HepG2 (cell line): Measurements from ENCODE around the gene COMMD4. TPM values are rescaled to one million over a fixed set of nuclear protein-coding genes. Genes with fewer than 3 reads are reported as not detected.

Source experiments
- ATAC-seq: fragments of 200-7000 bp; cut with Tn5 transposase; 3 replicates; pipeline ENCODE4 v1.9.1; 2020; ENCODE audit warnings: mild to moderate bottlenecking, moderate library complexity
- BruUV-seq: library from RNA; stranded (reverse); fragments of 400-500 nt; replicated peaks from 2 replicates; lab custom pipeline; 2021; lab: Mats Ljungman, UMichigan
- CTCF ChIA-PET: fragments of 300-600 bp; formaldehyde crosslinking; extraction: SDS; loops from one replicate; lab custom pipeline; 2021; ENCODE audit warnings: low total read pairs, inconsistent platforms, low intra/inter-chr PET ratio; lab: Yijun Ruan, JAX
- POLR2A ChIA-PET: fragments of 350-600 bp; sonication (Branson Sonifier 250); formaldehyde crosslinking; loops from one replicate; lab custom pipeline; 2020; ENCODE audit warnings: antibody characterized with exemption, inconsistent platforms; lab: Yijun Ruan, JAX
- DNase-seq: peaks from one replicate; pipeline ENCODE4 v3.0.0-alpha.2; 2015; ENCODE audit warnings: low spot score
- FAIRE-seq: peaks from 3 replicates; lab custom pipeline; 2011; peaks lifted over from hg19 to GRCh38; lab: Jason Lieb, UNC
- H2AFZ ChIP-seq: one replicate; pipeline ENCODE4 v1.6.1; 2011; ENCODE audit warnings: low read length, inconsistent platforms
- H3K27ac ChIP-seq: fragments of 300-600 bp; 3 replicates; pipeline ENCODE4 v1.8.0; 2011; ENCODE audit warnings: mixed run types, mild to moderate bottlenecking, mixed read lengths, low read length, inconsistent platforms; ENCODE audit not compliant: insufficient read depth; ENCODE audit errors: extremely low read length
- H3K27me3 ChIP-seq, 2 experiments: fragments of 200-600 bp in 1 of 2; 2 replicates in 1 of 2; 3 replicates in 1 of 2; pipeline versions ENCODE4 v1.6.0 to v1.8.0; 2011; ENCODE audit warnings: low read length in 2 of 2, mild to moderate bottlenecking in 2 of 2, moderate library complexity in 2 of 2, inconsistent platforms in 1 of 2; ENCODE audit not compliant: insufficient read depth in 2 of 2, control insufficient read depth in 1 of 2
- H3K36me3 ChIP-seq, 2 experiments: fragments of 200-600 bp in 1 of 2; replicated peaks in 1 of 2; 2 replicates in 1 of 2; 3 replicates in 1 of 2; pipeline versions ENCODE4 v1.5.1 to v1.8.0; 2011; ENCODE audit warnings: low read length in 2 of 2, inconsistent platforms in 1 of 2; ENCODE audit not compliant: insufficient read depth in 2 of 2, control insufficient read depth in 1 of 2
- H3K4me1 ChIP-seq: 2 replicates; pipeline ENCODE4 v1.5.1; 2012; ENCODE audit warnings: low read length, inconsistent platforms; ENCODE audit not compliant: insufficient read depth
- H3K4me2 ChIP-seq: 2 replicates; pipeline ENCODE4 v1.6.0; 2011; ENCODE audit warnings: low read depth, low read length, inconsistent platforms
- H3K4me3 ChIP-seq, 3 experiments: fragments of 200-600 bp in 1 of 3; sonication (generic), shearing (Covaris generic) in 1 of 3; replicated peaks in 1 of 3; 2 replicates each; pipeline ENCODE4 v1.5.1; 2011 to 2016; ENCODE audit warnings: low read length in 3 of 3, inconsistent platforms in 2 of 3, low read depth in 2 of 3, mild to moderate bottlenecking in 2 of 3, control low read depth in 1 of 3, mixed read lengths in 1 of 3; ENCODE audit not compliant: insufficient read depth in 1 of 3
- H3K79me2 ChIP-seq: one replicate; pipeline ENCODE4 v1.6.1; 2011; ENCODE audit warnings: low read length, inconsistent platforms; ENCODE audit not compliant: insufficient read depth
- H3K9ac ChIP-seq: 2 replicates; pipeline ENCODE4 v1.6.0; 2011; ENCODE audit warnings: mild to moderate bottlenecking, low read depth, low read length, inconsistent platforms; ENCODE audit not compliant: insufficient read depth
- H3K9me3 ChIP-seq: 2 replicates; pipeline ENCODE4 v1.5.1; 2012; ENCODE audit warnings: mild to moderate bottlenecking, low read length
- H4K20me1 ChIP-seq: 2 replicates; pipeline ENCODE4 v1.6.0; 2011; ENCODE audit warnings: inconsistent platforms, mild to moderate bottlenecking, low read length, moderate library complexity; ENCODE audit not compliant: insufficient read depth
- AGO2 ChIP-seq: fragments of 200-400 bp; formaldehyde crosslinking; optimal IDR thresholded peaks from 2 replicates; pipeline ENCODE3; 2017; ENCODE audit warnings: mild to moderate bottlenecking, low read depth, low read length, moderate library complexity
- ATF3 ChIP-seq: sonication (generic); formaldehyde crosslinking; IDR thresholded peaks from 2 replicates; pipeline ENCODE4 v1.4.0; 2020; ENCODE audit warnings: missing genetic modification reagents
- CENPX ChIP-seq: sonication (generic); formaldehyde crosslinking; IDR thresholded peaks from 2 replicates; pipeline ENCODE4 v1.9.0; 2021; ENCODE audit warnings: mild to moderate bottlenecking, missing genetic modification reagents, moderate library complexity
- FOXO1 ChIP-seq: sonication (generic); formaldehyde crosslinking; IDR thresholded peaks from 2 replicates; pipeline ENCODE4 v1.4.0; 2020; ENCODE audit warnings: missing genetic modification reagents
- MAZ ChIP-seq, 2 experiments: sonication (generic) in 1 of 2; formaldehyde crosslinking in 1 of 2; IDR thresholded peaks; 2 replicates each; pipeline versions ENCODE4 v1.5.0 to v1.6.1; 2012 to 2020; ENCODE audit warnings: low read depth in 2 of 2, mild to moderate bottlenecking in 2 of 2, borderline replicate concordance in 1 of 2, improper control_type of control experiment in 1 of 2, low read length in 1 of 2, missing genetic modification reagents in 1 of 2, moderate library complexity in 1 of 2
- NAIF1 ChIP-seq: sonication (generic); formaldehyde crosslinking; IDR thresholded peaks from 2 replicates; pipeline ENCODE4 v1.5.0; 2020; ENCODE audit warnings: mild to moderate bottlenecking, missing genetic modification reagents, borderline replicate concordance
- PAWR ChIP-seq: sonication (generic); formaldehyde crosslinking; IDR thresholded peaks from 2 replicates; pipeline ENCODE4 v1.4.0; 2020; ENCODE audit warnings: missing genetic modification reagents, mild to moderate bottlenecking, borderline replicate concordance
- POLR2A ChIP-seq, 2 experiments: IDR thresholded peaks; 2 replicates each; pipeline ENCODE4 v1.6.1; 2011; ENCODE audit warnings: low read depth in 2 of 2, low read length in 2 of 2, mild to moderate bottlenecking in 1 of 2, moderate library complexity in 1 of 2; ENCODE audit not compliant: insufficient read depth in 1 of 2
- SAP130 ChIP-seq: IDR thresholded peaks from 2 replicates; pipeline ENCODE4 v1.6.1; 2016; ENCODE audit warnings: low read depth
- TGIF2 ChIP-seq: IDR thresholded peaks from 2 replicates; pipeline ENCODE4 v1.6.1; 2016; ENCODE audit warnings: control low read depth, missing compliant biosample characterization
- THYN1 ChIP-seq: sonication (generic); formaldehyde crosslinking; IDR thresholded peaks from 2 replicates; pipeline ENCODE4 v1.8.1; 2023; ENCODE audit warnings: low read depth, mild to moderate bottlenecking, moderate library complexity, missing genetic modification reagents, borderline replicate concordance
- TOPORS ChIP-seq: sonication (generic); formaldehyde crosslinking; IDR thresholded peaks from 2 replicates; pipeline ENCODE4 v1.8.0; 2023; ENCODE audit warnings: mild to moderate bottlenecking, missing genetic modification reagents
- YEATS2 ChIP-seq: sonication (generic); formaldehyde crosslinking; IDR thresholded peaks from 2 replicates; pipeline ENCODE4 v1.4.0; 2020; ENCODE audit warnings: missing genetic modification reagents, borderline replicate concordance
- ZBTB20 ChIP-seq: sonication (generic); formaldehyde crosslinking; IDR thresholded peaks from 2 replicates; pipeline ENCODE4 v1.8.1; 2023; ENCODE audit warnings: missing genetic modification reagents, low read depth, mild to moderate bottlenecking, borderline replicate concordance
- ZNF282 ChIP-seq: fragments of 450-650 bp; IDR thresholded peaks from 2 replicates; pipeline ENCODE4 v1.6.1; 2018; ENCODE audit not compliant: partially characterized antibody
- ZNF546 ChIP-seq: sonication (generic); formaldehyde crosslinking; conservative IDR thresholded peaks from 2 replicates; pipeline ENCODE4 v1.8.1; 2023; ENCODE audit warnings: mild to moderate bottlenecking, missing genetic modification reagents
- ZNF552 ChIP-seq: sonication (generic); formaldehyde crosslinking; IDR thresholded peaks from 2 replicates; pipeline ENCODE4 v1.9.0; 2022; ENCODE audit warnings: missing genetic modification reagents, mild to moderate bottlenecking, borderline replicate concordance
- ZNF558 ChIP-seq: sonication (generic); formaldehyde crosslinking; IDR thresholded peaks from 2 replicates; pipeline ENCODE4 v1.9.0; 2022; ENCODE audit warnings: mild to moderate bottlenecking, missing genetic modification reagents, borderline replicate concordance
- ZNF605 ChIP-seq: sonication (generic); formaldehyde crosslinking; IDR thresholded peaks from 2 replicates; pipeline ENCODE4 v1.8.0; 2022; ENCODE audit warnings: mild to moderate bottlenecking, missing genetic modification reagents
- ZNF768 ChIP-seq: sonication (generic); formaldehyde crosslinking; IDR thresholded peaks from 2 replicates; pipeline ENCODE4 v1.4.0; 2020; ENCODE audit warnings: missing genetic modification reagents
- WGBS: methylation state at CpG from one replicate; pipeline ENCODE4 v1.1.6; 2017; ENCODE audit warnings: low lambda C conversion rate; 5-methylcytosine and 5-hydroxymethylcytosine counted together
- in situ Hi-C: cut with HindIII; loops from 2 replicates; pipeline ENCODE4 v1.10.0; 2017; ENCODE audit warnings: low pct_unique_long_range_greater_than_20kb; ENCODE audit not compliant: extremely low pct_ligation_motif_present
- intact Hi-C: fragments of 100-400 bp; cut with micrococcal nuclease; formaldehyde crosslinking; loops from one replicate; pipeline ENCODE4 v1.10.0; 2022; ENCODE audit not compliant: unreplicated experiment
- polyA plus RNA-seq, 8 experiments: library from polyadenylated mRNA; depleted of rRNA in 3 of 8; stranded (reverse) in 7 of 8; unstranded in 1 of 8; fragments of >200 nt; fragmentation: Illumina TruSeq in 4 of 8; extraction: Trizol in 4 of 8; gene quantifications; 2 replicates each; pipeline versions ENCODE4 v1.2.1 to v1.2.3, GENCODE V29; 2011 to 2016; ENCODE audit warnings: low read depth in 4 of 8, missing spikeins in 1 of 8, mixed read lengths in 1 of 8; ENCODE audit not compliant: insufficient read depth in 1 of 8
- total RNA-seq, 5 experiments: library from RNA; depleted of rRNA; stranded (reverse); fragments of >200 nt; fragmentation: Illumina TruSeq; extraction: Trizol; gene quantifications; 2 replicates each; pipeline ENCODE4 v1.2.3, GENCODE V29; 2016; ENCODE audit warnings: low read depth in 1 of 5
- TF ChIP-seq, protein P1 (sequence below): sonication (generic); formaldehyde crosslinking; IDR thresholded peaks from 2 replicates; pipeline ENCODE4 v1.5.1; 2020; ENCODE audit warnings: mild to moderate bottlenecking, missing genetic modification reagents, moderate library complexity
- TF ChIP-seq, protein P2 (sequence below): sonication (generic); formaldehyde crosslinking; IDR thresholded peaks from 2 replicates; pipeline ENCODE4 v1.4.0; 2020; ENCODE audit warnings: missing genetic modification reagents, mild to moderate bottlenecking, borderline replicate concordance

Gene COMMD4
- total and polyA plus RNA-seq, 2 of the 13 experiments (the other 11 are each of a cell fraction or from before 2014, with no cell fraction given), result 45.8 to 89.9 TPM

- ATAC-seq (no peak), FAIRE-seq (no peak)
- WGBS, result 95% methylated on average over 8 of the region's 16 CpGs
Measured at GRCh38 chr15:75352186-75353080, 16.6 kb downstream of the COMMD4 start.

More at GRCh38 chr15:75352186-75353080, 16.6 kb downstream of the COMMD4 start:
- in situ Hi-C loops (no loop called here), intact Hi-C loops (no loop called here)
- no peaks in the 10 kb centered on the region for H3K79me2 ChIP-seq
- no peaks in the 10 kb centered on the region for H4K20me1 ChIP-seq
- TF ChIP-seq SAP130 (CRISPR knock-in tag) (no peak), PAWR (CRISPR knock-in tag) (no peak), ZNF605 (CRISPR knock-in tag) (no peak), ZNF546 (CRISPR knock-in tag) (no peak), FOXO1 (CRISPR knock-in tag) (no peak), POLR2A (IDR thresholded peaks at IDR 0.05; ENCODE audit: insufficient read depth in 1 of 2, low read depth in 2 of 2, low read length in 2 of 2) (peak in 1 of 2 experiments; percentile 33; a peak in 1 of 4 replicates), TOPORS (CRISPR knock-in tag) (no peak), MAZ (IDR thresholded peaks at IDR 0.05; ENCODE audit: borderline replicate concordance, low read depth, low read length) (no peak), MAZ (CRISPR knock-in tag; IDR thresholded peaks at IDR 0.05; ENCODE audit: low read depth) (no peak), ZNF558 (CRISPR knock-in tag) (no peak), ZNF282 (no peak), ZBTB20 (CRISPR knock-in tag) (no peak), THYN1 (CRISPR knock-in tag) (no peak), ZNF552 (CRISPR knock-in tag) (no peak), AGO2 (peak; percentile 90), YEATS2 (no peak), NAIF1 (CRISPR knock-in tag) (no peak), ZNF768 (CRISPR knock-in tag) (0 out of 2 replicates have a peak, but pooled peaks have one; percentile 11), CENPX (CRISPR knock-in tag) (no peak), ATF3 (no peak), TGIF2 (CRISPR knock-in tag) (no peak)
- TF ChIP-seq, protein P1, sequence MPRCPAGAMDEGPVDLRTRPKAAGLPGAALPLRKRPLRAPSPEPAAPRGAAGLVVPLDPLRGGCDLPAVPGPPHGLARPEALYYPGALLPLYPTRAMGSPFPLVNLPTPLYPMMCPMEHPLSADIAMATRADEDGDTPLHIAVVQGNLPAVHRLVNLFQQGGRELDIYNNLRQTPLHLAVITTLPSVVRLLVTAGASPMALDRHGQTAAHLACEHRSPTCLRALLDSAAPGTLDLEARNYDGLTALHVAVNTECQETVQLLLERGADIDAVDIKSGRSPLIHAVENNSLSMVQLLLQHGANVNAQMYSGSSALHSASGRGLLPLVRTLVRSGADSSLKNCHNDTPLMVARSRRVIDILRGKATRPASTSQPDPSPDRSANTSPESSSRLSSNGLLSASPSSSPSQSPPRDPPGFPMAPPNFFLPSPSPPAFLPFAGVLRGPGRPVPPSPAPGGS, result no peak
- TF ChIP-seq, protein P2, sequence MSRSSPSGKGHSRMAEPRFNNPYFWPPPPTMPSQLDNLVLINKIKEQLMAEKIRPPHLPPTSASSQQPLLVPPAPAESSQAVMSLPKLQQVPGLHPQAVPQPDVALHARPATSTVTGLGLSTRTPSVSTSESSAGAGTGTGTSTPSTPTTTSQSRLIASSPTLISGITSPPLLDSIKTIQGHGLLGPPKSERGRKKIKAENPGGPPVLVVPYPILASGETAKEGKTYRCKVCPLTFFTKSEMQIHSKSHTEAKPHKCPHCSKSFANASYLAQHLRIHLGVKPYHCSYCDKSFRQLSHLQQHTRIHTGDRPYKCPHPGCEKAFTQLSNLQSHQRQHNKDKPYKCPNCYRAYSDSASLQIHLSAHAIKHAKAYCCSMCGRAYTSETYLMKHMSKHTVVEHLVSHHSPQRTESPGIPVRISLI (CRISPR knock-in tag), result no peak
- no peak overlapping the region for H3K27ac ChIP-seq
- POLR2A ChIA-PET, result interaction anchor here (1.1 to 5.6 kb wide), 3 partner anchors 8 to 16 kb away, joined by 3 to 40 read pairs (median 4); partner anchors contain the start of gene MAN2C1
- no peaks in the 10 kb centered on the region for H3K9me3 ChIP-seq
- no peak overlapping the region for H3K4me2 ChIP-seq
- no peak overlapping the region for H2AFZ ChIP-seq
- peaks cover 4 to 5% of the 10 kb centered on the region in 2 experiments; a peak in 2 of 5 replicates for H3K36me3 ChIP-seq
- DNase-seq, result no peak
- no peak overlapping the region for H3K4me3 ChIP-seq
- no peaks in the 10 kb centered on the region for H3K27me3 ChIP-seq
- H3K4me1 ChIP-seq, result peaks cover 18% of the 10 kb centered on the region
- no peak overlapping the region for H3K9ac ChIP-seq
- CTCF ChIA-PET, result no interaction called here
- no TSS peak for BruUV-seq
